Measurements from ENCODE around the gene RTP5. TPM values are rescaled to one million over a fixed set of nuclear protein-coding genes. Genes with fewer than 3 reads are reported as not detected.
"Not testable (repeated sequence)": the region's sequence is repeated elsewhere in the genome, so short reads cannot be mapped to it uniquely, and the experiment has no call there.

RTP5 gene
- total RNA-seq, 1 donor from 2014 or later: not detected

DNA sequence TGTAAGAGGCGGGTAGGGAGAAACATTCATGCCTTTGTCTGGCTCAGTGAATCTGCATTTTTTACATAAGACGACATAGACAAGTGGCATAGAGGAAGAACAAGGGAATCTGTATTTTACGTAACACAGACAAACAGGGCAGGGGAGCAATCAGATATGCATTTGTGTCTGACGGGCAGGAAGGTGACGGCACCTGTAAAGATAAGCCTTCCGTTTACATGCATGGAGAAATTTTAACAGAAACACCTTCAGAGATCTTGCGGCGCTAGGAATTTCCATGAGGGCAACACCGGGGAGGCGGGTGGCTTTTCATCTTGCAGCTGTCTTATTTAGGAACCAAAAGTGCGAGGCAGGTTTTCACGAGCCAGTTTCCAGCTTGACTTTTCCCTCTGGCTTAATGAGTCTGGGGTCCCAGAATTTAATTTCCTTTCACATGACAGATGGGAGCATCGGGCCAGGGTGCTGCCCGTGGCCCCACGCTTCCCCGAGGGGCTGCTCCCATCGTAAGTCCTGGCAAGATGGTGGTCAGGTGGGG lies 42.6 kb downstream of the RTP5 start:
- H3K9me3 Mint-ChIP-seq: no peaks in the 10 kb centered on the region
- no peaks in the 10 kb centered on the region for H3K4me1 Mint-ChIP-seq (ENCODE audit: low read depth)
- no peaks in the 10 kb centered on the region for H3K27me3 Mint-ChIP-seq (ENCODE audit: insufficient read depth)
- no peak overlapping the region for H3K27ac Mint-ChIP-seq
- no peak overlapping the region for H3K4me3 Mint-ChIP-seq
- peaks cover 2% of the 10 kb centered on the region for H3K36me3 Mint-ChIP-seq (ENCODE audit: low read depth)
- intact Hi-C loops (cut with micrococcal nuclease): no loop called here
- no peak for DNase-seq (ENCODE audit: low spot score)

GRCh38 chr2:241913703-241914102 lies 44.2 kb downstream of the RTP5 start:
- H3K4me1 Mint-ChIP-seq (ENCODE audit: low read depth): no peaks in the 10 kb centered on the region
- intact Hi-C loops (cut with micrococcal nuclease): no loop called here
- no peak overlapping the region for H3K4me3 Mint-ChIP-seq
- no peaks in the 10 kb centered on the region for H3K27me3 Mint-ChIP-seq (ENCODE audit: insufficient read depth)
- DNase-seq (ENCODE audit: low spot score): no peak
- peaks cover 2% of the 10 kb centered on the region for H3K36me3 Mint-ChIP-seq (ENCODE audit: low read depth)
- no peak overlapping the region for H3K27ac Mint-ChIP-seq
- H3K9me3 Mint-ChIP-seq: no peaks in the 10 kb centered on the region

- no peak for DNase-seq (ENCODE audit: low spot score)
- H3K9me3 Mint-ChIP-seq: no peaks in the 10 kb centered on the region
- intact Hi-C loops (cut with micrococcal nuclease): no loop called here
- H3K27me3 Mint-ChIP-seq (ENCODE audit: insufficient read depth): no peaks in the 10 kb centered on the region
- no peak overlapping the region for H3K4me3 Mint-ChIP-seq
- no peak overlapping the region for H3K27ac Mint-ChIP-seq
- H3K36me3 Mint-ChIP-seq (ENCODE audit: low read depth): peaks cover 2% of the 10 kb centered on the region
- no peaks in the 10 kb centered on the region for H3K4me1 Mint-ChIP-seq (ENCODE audit: low read depth)
These were observed 45.0 kb downstream of the RTP5 start for GRCh38 chr2:241914542-241914941.

GRCh38 chr2:241921631-241922030 lies 52.1 kb downstream of the RTP5 start:
- H3K4me3 Mint-ChIP-seq; intact Hi-C loops (cut with micrococcal nuclease); H3K27me3 Mint-ChIP-seq (ENCODE audit: insufficient read depth); DNase-seq (ENCODE audit: low spot score); H3K36me3 Mint-ChIP-seq (ENCODE audit: low read depth); H3K9me3 Mint-ChIP-seq; H3K27ac Mint-ChIP-seq; H3K4me1 Mint-ChIP-seq (ENCODE audit: low read depth): not testable (repeated sequence)

GRCh38 chr2:241922411-241922810 lies 52.9 kb downstream of the RTP5 start:
- no peaks in the 10 kb centered on the region for H3K27me3 Mint-ChIP-seq (ENCODE audit: insufficient read depth)

DNA sequence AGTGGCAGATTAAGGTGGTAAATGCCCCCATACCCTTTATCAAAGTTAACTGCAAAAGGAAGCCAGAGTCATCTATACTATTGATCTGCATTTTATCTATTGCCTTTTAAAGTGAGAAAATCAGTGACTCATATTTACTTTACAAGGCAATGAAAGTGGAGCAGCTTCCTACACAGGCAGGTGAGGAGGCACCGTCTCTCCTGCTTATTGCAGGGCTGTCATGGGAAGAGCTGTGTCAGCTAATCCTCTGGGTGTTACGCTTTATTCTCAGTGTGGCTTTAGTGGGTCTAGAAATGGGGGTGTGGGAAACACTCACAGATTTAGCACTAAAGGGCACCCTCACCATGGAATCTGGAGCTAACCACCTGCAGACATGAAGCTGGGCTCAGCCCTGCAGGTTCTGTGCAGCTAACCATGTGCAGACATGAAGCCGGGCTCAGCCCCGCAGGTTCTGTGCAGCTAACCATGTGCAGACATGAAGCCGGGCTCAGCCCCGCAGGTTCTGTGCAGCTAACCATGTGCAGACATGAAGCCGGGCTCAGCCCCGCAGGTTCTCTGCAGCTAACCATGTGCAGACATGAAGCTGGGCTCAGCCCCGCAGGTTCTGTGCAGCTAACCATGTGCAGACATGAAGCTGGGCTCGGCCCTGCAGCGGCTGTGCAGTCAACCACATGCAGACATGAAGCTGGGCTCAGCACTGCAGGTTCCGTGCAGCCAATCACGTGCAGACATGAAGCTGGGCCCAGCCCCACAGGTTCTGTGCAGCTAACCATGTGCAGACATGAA lies 53.5 kb downstream of the RTP5 start:
- H3K4me1 Mint-ChIP-seq (ENCODE audit: low read depth); H3K9me3 Mint-ChIP-seq; H3K4me3 Mint-ChIP-seq; intact Hi-C loops (cut with micrococcal nuclease); DNase-seq (ENCODE audit: low spot score); H3K27me3 Mint-ChIP-seq (ENCODE audit: insufficient read depth); H3K36me3 Mint-ChIP-seq (ENCODE audit: low read depth); H3K27ac Mint-ChIP-seq: not testable (repeated sequence)

More at GRCh38 chr2:241922411-241922810, 52.9 kb downstream of the RTP5 start:
- no peaks in the 10 kb centered on the region for H3K9me3 Mint-ChIP-seq
- H3K36me3 Mint-ChIP-seq (ENCODE audit: low read depth): no peaks in the 10 kb centered on the region
- intact Hi-C loops (cut with micrococcal nuclease): no loop called here
- H3K4me1 Mint-ChIP-seq (ENCODE audit: low read depth): no peaks in the 10 kb centered on the region
- no peak for DNase-seq (ENCODE audit: low spot score)
- H3K27ac Mint-ChIP-seq: peak overlapping the region; percentile 16
- no peak overlapping the region for H3K4me3 Mint-ChIP-seq

Other genes with a start within 250 kb of the RTP5 start
- 53.1 and 58.5 TPM in 2 replicates for gene THAP4, start 232.6 kb upstream of the RTP5 start, total RNA-seq
- gene ATG4B, start 232.0 kb upstream of the RTP5 start, total RNA-seq: 116 and 126 TPM in 2 replicates
- 102 and 106 TPM in 2 replicates for gene DTYMK, start 182.9 kb upstream of the RTP5 start, total RNA-seq
- gene ING5, start 167.7 kb upstream of the RTP5 start, total RNA-seq: 50.1 and 57.5 TPM in 2 replicates
- gene D2HGDH, start 135.1 kb upstream of the RTP5 start, total RNA-seq: 27.1 and 28.7 TPM in 2 replicates
- gene GAL3ST2, start 92.9 kb upstream of the RTP5 start, total RNA-seq: 0.51 and 0.60 TPM in 2 replicates
- 0.61 and 0.80 TPM in 2 replicates for gene NEU4, start 60.5 kb upstream of the RTP5 start, total RNA-seq
- gene PDCD1, start 10.8 kb upstream of the RTP5 start, total RNA-seq: 67.8 and 69.1 TPM in 2 replicates